Measurements from ENCODE around the gene DCAF6.

- TF ChIP-seq CTCF (IDR thresholded peaks at IDR 0.05) (no peak), EZH2 (IDR thresholded peaks at IDR 0.05) (no peak), EZH2phosphoT487 (IDR thresholded peaks at IDR 0.05) (no peak)
These were observed 55.1 kb downstream of the DCAF6 start for GRCh38 chr1:167991546-167991945.
